Nephron (organoid): ENCODE data around the gene KIF26B.
"Not testable (repeated sequence)": the region's sequence is repeated elsewhere in the genome, so short reads cannot be mapped to it uniquely, and the experiment has no call there.

ENCODE experiments used
- H3K27ac Mint-ChIP-seq, 3 experiments: 2 replicates each; pipeline ENCODE4 v1.8.0; 2020; ENCODE audit warnings: mixed read lengths in 3 of 3, mild to moderate bottlenecking in 2 of 3, moderate library complexity in 1 of 3
- H3K27me3 Mint-ChIP-seq: 2 replicates; pipeline ENCODE4 v1.8.0; 2021; ENCODE audit warnings: low read depth, mild to moderate bottlenecking, moderate library complexity, mixed read lengths
- H3K36me3 Mint-ChIP-seq: 2 replicates; pipeline ENCODE4 v1.8.0; 2020; ENCODE audit warnings: low read depth, mixed read lengths
- H3K4me1 Mint-ChIP-seq: 2 replicates; pipeline ENCODE4 v1.8.0; 2020; ENCODE audit warnings: mixed read lengths
- H3K4me3 Mint-ChIP-seq, 3 experiments: 2 replicates each; pipeline ENCODE4 v1.8.0; 2020; ENCODE audit warnings: mild to moderate bottlenecking in 3 of 3, mixed read lengths in 3 of 3, moderate library complexity in 2 of 3
- H3K9me3 Mint-ChIP-seq: 2 replicates; pipeline ENCODE4 v1.8.0; 2020; ENCODE audit warnings: mixed read lengths
- TF ChIP-seq, protein P1 (sequence below), 3 experiments: fragments of 200-600 bp; sonication (generic); IDR thresholded peaks; one replicate each; pipeline ENCODE4 v1.5.0; 2021; ENCODE audit warnings: antibody characterized with exemption in 3 of 3; ENCODE audit not compliant: unreplicated experiment in 3 of 3

Gene KIF26B

DNA sequence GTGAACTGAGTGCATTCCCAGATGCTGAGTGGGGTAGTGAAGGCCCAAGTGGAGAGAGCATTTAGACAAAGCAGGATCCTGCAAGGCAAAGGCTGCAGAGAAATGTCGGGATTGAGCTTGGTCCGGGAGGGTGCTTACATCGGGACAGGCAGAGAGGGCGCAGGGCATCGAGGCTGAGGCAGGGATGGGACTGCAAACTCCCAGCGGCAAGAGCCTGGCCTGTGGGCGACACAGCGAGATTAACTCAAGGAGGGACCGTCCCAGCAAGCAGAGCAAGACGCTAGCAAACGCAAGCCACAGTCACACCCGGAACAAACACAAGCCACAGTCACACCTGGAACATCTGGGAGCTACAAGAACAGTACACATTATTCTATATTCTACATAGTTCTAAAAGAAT is 537.5 kb downstream of the KIF26B start:
- Mint-ChIP-seq H3K4me3 (no peak overlapping the region), H3K9me3 (no peaks in the 10 kb centered on the region), H3K27me3 (peaks cover 14% of the 10 kb centered on the region), H3K4me1 (peaks cover 12% of the 10 kb centered on the region), H3K36me3 (peaks cover 42% of the 10 kb centered on the region), H3K27ac (peak overlapping the region in 1 of 3 experiments; percentile 46)
- TF ChIP-seq, protein P1, sequence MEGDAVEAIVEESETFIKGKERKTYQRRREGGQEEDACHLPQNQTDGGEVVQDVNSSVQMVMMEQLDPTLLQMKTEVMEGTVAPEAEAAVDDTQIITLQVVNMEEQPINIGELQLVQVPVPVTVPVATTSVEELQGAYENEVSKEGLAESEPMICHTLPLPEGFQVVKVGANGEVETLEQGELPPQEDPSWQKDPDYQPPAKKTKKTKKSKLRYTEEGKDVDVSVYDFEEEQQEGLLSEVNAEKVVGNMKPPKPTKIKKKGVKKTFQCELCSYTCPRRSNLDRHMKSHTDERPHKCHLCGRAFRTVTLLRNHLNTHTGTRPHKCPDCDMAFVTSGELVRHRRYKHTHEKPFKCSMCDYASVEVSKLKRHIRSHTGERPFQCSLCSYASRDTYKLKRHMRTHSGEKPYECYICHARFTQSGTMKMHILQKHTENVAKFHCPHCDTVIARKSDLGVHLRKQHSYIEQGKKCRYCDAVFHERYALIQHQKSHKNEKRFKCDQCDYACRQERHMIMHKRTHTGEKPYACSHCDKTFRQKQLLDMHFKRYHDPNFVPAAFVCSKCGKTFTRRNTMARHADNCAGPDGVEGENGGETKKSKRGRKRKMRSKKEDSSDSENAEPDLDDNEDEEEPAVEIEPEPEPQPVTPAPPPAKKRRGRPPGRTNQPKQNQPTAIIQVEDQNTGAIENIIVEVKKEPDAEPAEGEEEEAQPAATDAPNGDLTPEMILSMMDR (IDR thresholded peaks at IDR 0.05; ENCODE audit: unreplicated experiment in 3 of 3), result no peak

DNA sequence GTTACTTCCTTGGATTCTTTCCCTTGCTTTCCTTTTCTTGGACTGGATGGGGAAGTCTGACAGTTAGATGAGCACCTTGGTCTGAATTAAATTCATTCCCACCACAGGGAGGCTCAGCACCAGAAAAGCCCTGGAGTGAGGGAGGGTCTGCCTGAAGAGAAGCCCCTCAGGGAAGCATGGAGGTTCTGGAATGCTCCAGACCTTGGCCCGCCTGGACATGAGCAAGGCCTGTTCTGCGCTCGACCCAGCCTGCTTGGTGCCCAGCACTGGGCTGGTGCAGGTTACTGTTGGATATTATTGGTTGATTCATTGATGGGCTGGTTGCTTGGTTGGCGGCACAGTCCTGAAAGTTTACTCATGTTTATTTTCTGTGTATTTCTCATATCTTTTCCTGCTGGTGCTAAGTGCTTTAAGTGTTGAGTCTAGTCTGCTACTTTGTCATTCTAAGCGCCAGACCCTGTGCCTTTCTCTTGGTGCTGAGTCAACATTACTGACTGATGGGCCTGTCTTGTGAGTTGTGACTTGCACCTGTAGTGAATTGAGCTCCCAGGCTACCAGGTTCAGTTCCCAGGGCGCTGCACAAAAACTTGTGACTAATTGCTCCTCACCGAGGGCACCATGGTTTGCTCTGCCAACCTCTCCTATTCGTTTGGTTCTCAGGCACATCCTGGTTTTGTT is 538.5 kb downstream of the KIF26B start:
- no peak overlapping the region for H3K27ac Mint-ChIP-seq
- H3K27me3 Mint-ChIP-seq, result peaks cover 13% of the 10 kb centered on the region
- peaks cover 12% of the 10 kb centered on the region for H3K4me1 Mint-ChIP-seq
- TF ChIP-seq, protein P1 (IDR thresholded peaks at IDR 0.05; ENCODE audit: unreplicated experiment in 3 of 3), result no peak
- no peaks in the 10 kb centered on the region for H3K9me3 Mint-ChIP-seq
- H3K4me3 Mint-ChIP-seq, result no peak overlapping the region
- H3K36me3 Mint-ChIP-seq, result peaks cover 42% of the 10 kb centered on the region

DNA sequence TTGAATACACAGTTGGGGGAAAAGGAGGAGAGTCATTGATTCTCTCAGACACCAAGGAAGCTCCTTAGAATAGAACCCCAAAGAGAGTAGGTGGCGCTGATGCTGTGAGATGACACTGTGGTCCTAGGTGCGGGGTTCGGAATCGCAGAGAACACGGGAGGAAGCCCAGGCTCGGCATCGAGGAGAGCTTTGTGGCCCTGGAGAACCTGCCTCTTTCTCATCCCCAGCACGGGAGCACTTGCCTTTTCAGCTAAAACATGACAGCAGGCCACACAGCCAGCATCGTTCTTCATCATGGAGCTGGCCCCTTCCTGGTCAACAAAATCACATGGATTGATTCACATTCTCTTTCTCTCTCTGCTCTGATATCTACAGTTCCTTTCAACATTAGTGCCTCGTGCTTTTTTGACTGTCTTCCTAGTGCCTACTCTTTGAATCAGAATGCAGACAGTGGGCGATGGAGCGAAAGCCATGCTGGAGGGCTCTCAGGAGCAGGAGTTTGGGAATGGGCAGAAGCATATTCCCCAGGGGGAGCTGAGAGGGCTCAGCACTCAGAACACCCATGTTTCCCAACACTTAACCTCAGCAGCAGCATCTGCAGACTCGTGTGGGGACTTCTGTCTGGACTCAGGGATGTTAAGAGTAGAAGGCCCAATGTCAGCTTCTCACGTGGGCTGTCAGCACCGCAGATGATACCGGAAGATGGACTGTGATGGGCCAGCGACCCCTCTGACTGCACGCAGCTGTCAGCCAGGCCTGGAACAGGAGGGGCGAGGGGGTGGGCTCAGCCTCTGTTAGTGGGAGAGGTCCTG is 539.4 kb downstream of the KIF26B start:
- TF ChIP-seq, protein P1 (IDR thresholded peaks at IDR 0.05; ENCODE audit: unreplicated experiment in 3 of 3), result no peak
- no peak overlapping the region for H3K27ac Mint-ChIP-seq
- H3K4me3 Mint-ChIP-seq, result no peak overlapping the region
- no peaks in the 10 kb centered on the region for H3K9me3 Mint-ChIP-seq
- peaks cover 13% of the 10 kb centered on the region for H3K27me3 Mint-ChIP-seq
- H3K4me1 Mint-ChIP-seq, result peaks cover 12% of the 10 kb centered on the region
- peaks cover 48% of the 10 kb centered on the region for H3K36me3 Mint-ChIP-seq

DNA sequence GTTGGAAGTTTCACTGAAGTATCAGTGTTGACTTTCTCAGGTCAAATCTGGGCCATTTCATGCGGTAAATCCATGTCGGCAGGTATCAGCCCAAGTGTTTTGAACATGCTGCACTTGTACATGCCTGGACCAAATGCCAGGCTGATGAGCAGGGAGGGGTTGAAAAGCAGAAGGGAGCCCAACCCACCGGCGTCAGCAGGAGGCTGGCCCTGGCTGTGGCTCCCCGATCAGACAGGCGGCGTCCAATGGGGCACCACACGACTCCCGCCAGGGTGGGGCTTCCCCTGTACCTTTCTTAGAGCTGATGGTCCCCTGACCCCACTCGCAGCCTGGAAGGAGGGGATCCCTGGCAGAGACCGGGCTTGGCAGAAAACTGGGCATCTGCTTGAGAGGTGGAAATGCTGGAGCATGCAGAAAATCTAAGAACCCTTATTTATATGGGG is 540.0 kb downstream of the KIF26B start:
- Mint-ChIP-seq H3K27me3 (peaks cover 9% of the 10 kb centered on the region), H3K4me3 (no peak overlapping the region), H3K27ac (no peak overlapping the region), H3K9me3 (no peaks in the 10 kb centered on the region), H3K36me3 (peaks cover 48% of the 10 kb centered on the region), H3K4me1 (peaks cover 12% of the 10 kb centered on the region)
- TF ChIP-seq, protein P1 (IDR thresholded peaks at IDR 0.05; ENCODE audit: unreplicated experiment in 3 of 3), result no peak

DNA sequence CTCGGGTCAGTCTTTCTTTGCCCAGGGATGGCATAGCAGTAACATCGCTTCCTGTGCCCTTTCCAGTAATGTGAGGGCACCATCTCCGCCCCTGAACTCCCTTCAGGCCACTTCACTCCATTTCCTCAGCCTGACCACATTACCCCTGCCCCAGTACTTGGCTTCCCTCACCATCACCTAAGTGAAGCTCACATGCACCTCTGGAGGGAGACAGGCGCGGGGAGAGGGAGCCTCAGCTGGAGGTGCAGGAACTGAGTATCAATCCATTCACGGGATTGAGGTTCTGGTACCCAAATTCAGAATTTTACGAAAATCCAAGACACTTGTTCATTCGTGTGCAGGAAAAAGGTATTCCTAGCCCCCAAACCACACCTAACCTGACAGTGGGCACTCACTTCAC is 540.4 kb downstream of the KIF26B start:
- Mint-ChIP-seq H3K36me3 (peaks cover 51% of the 10 kb centered on the region), H3K4me3 (no peak overlapping the region), H3K27ac (no peak overlapping the region), H3K27me3 (peaks cover 9% of the 10 kb centered on the region), H3K4me1 (peaks cover 12% of the 10 kb centered on the region), H3K9me3 (no peaks in the 10 kb centered on the region)
- TF ChIP-seq, protein P1 (IDR thresholded peaks at IDR 0.05; ENCODE audit: unreplicated experiment in 3 of 3), result no peak

DNA sequence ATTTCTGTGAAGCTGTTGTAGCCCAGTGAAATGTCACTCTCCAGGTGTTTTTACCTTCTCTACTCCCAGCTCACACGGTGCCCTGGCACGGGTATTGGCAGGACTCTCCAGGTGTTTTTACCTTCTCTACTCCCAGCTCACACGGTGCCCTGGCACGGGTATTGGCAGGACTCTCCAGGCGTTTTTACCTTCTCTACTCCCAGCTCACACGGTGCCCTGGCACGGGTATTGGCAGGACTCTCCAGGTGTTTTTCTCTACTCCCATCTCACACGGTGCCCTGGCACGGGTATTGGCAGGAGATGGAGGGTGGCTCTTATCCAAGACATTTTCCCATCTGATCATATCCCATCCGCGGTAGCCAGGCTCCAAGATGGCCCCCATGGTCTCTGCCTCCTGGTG is 540.9 kb downstream of the KIF26B start:
- Mint-ChIP-seq H3K4me1 (peaks cover 12% of the 10 kb centered on the region), H3K36me3 (peaks cover 46% of the 10 kb centered on the region)
- not testable (repeated sequence) for H3K9me3 Mint-ChIP-seq, H3K4me3 Mint-ChIP-seq, H3K27me3 Mint-ChIP-seq, H3K27ac Mint-ChIP-seq
